MCF 10A (cell line): ENCODE measurements around the gene RAD18. TPM values are rescaled to one million over a fixed set of nuclear protein-coding genes. Genes with fewer than 3 reads are reported as not detected.

Source experiments
- BruUV-seq: library from RNA; stranded (reverse); fragments of 400-500 nt; replicated peaks from 2 replicates; lab custom pipeline; 2021; lab: Mats Ljungman, UMichigan
- CTCF ChIA-PET: fragments of 300-600 bp; sonication (Branson Sonifier 250); formaldehyde crosslinking; extraction: SDS; loops from one replicate; lab custom pipeline; 2021; ENCODE audit warnings: antibody characterized with exemption, inconsistent platforms; lab: Yijun Ruan, JAX
- POLR2A ChIA-PET: fragments of 300-600, 350-650 bp; sonication (Branson Sonifier 250); formaldehyde crosslinking; extraction: SDS; loops from one replicate; lab custom pipeline; 2020; ENCODE audit warnings: antibody characterized with exemption, inconsistent platforms; lab: Yijun Ruan, JAX
- DNase-seq: peaks from one replicate; pipeline ENCODE4 v3.0.0-alpha.2; 2018; ENCODE audit not compliant: unreplicated experiment
- H3K27ac Mint-ChIP-seq: one replicate; pipeline ENCODE4 v1.8.0; 2022; ENCODE audit warnings: mild to moderate bottlenecking, low read depth, mixed read lengths; ENCODE audit not compliant: unreplicated experiment
- H3K27me3 Mint-ChIP-seq: one replicate; pipeline ENCODE4 v1.8.0; 2022; ENCODE audit warnings: mixed read lengths; ENCODE audit not compliant: insufficient read depth, unreplicated experiment
- H3K36me3 Mint-ChIP-seq: one replicate; pipeline ENCODE4 v1.8.0; 2022; ENCODE audit warnings: mild to moderate bottlenecking, moderate library complexity, mixed read lengths; ENCODE audit not compliant: insufficient read depth, unreplicated experiment
- H3K4me1 Mint-ChIP-seq: one replicate; pipeline ENCODE4 v1.8.0; 2022; ENCODE audit warnings: mixed read lengths; ENCODE audit not compliant: insufficient read depth, unreplicated experiment
- H3K4me3 Mint-ChIP-seq: one replicate; pipeline ENCODE4 v1.8.0; 2022; ENCODE audit warnings: mild to moderate bottlenecking, moderate library complexity, mixed read lengths; ENCODE audit not compliant: unreplicated experiment
- H3K9me3 Mint-ChIP-seq: one replicate; pipeline ENCODE4 v1.8.0; 2022; ENCODE audit warnings: mixed read lengths; ENCODE audit not compliant: unreplicated experiment
- CTCF ChIP-seq: fragments of 200-600 bp; IDR thresholded peaks from one replicate; pipeline ENCODE4 v1.8.0; 2022; ENCODE audit warnings: antibody characterized with exemption, mild to moderate bottlenecking; ENCODE audit not compliant: unreplicated experiment
- intact Hi-C: fragments of 100-400 bp; cut with micrococcal nuclease; formaldehyde crosslinking; loops from 2 replicates; pipeline ENCODE4 v1.14.1; 2022
- total RNA-seq: library from RNA; stranded (reverse); gene quantifications from 2 replicates; pipeline ENCODE4 v1.2.3, GENCODE V29; 2022

The RAD18 gene
- total RNA-seq, 1 experiment from 2014 or later = 29.1 TPM

- intact Hi-C loops = loop anchor here (1.0 to 5.0 kb wide), 3 partner anchors 78 to 313 kb away; partner anchors contain the start of gene SRGAP3
- Mint-ChIP-seq H3K9me3 (no peaks in the 10 kb centered on the region), H3K4me3 (no peak overlapping the region), H3K4me1 (no peaks in the 10 kb centered on the region), H3K27me3 (no peaks in the 10 kb centered on the region), H3K27ac (no peak overlapping the region), H3K36me3 (peaks cover 35% of the 10 kb centered on the region)
- no peak for TF ChIP-seq CTCF
- ChIA-PET CTCF (interaction anchor here (0.5 to 12.7 kb wide), 18 partner anchors 9 to 819 kb away, joined by 3 to 167 read pairs (median 4); partner anchors contain the start of gene SRGAP3), POLR2A (interaction anchor here (1.3 to 1.5 kb wide), 2 partner anchors 100 to 261 kb away, joined by 3 to 5 read pairs; partner anchors contain the start of gene SRGAP3)
- DNase-seq = no peak
- no TSS peak for BruUV-seq
Measured at GRCh38 chr3:8988791-8989558, 25.7 kb upstream of the RAD18 start.

GRCh38 chr3:8988384-8988655, 25.0 kb upstream of the RAD18 start:
- no peaks in the 10 kb centered on the region for H3K9me3 Mint-ChIP-seq
- ChIA-PET POLR2A (interaction anchor here (0.6 to 1.5 kb wide), 2 partner anchors 261 to 314 kb away, joined by 3 to 6 read pairs; partner anchors contain the start of gene SRGAP3), CTCF (interaction anchor here (0.7 to 12.7 kb wide), 21 partner anchors 8 to 378 kb away, joined by 3 to 167 read pairs (median 5); partner anchors contain the start of gene SRGAP3)
- intact Hi-C loops = loop anchor here (1.0 to 5.0 kb wide), 3 partner anchors 79 to 314 kb away; partner anchors contain the start of gene SRGAP3
- peaks cover 29% of the 10 kb centered on the region for H3K36me3 Mint-ChIP-seq
- H3K4me1 Mint-ChIP-seq = no peaks in the 10 kb centered on the region
- H3K4me3 Mint-ChIP-seq = no peak overlapping the region
- DNase-seq = no peak
- BruUV-seq = no TSS peak
- no peak overlapping the region for H3K27ac Mint-ChIP-seq
- no peaks in the 10 kb centered on the region for H3K27me3 Mint-ChIP-seq
- no peak for TF ChIP-seq CTCF

- H3K4me3 Mint-ChIP-seq = no peak overlapping the region
- ChIA-PET POLR2A (interaction anchor here (0.6 to 2.0 kb wide), 3 partner anchors 102 to 315 kb away, joined by 3 to 6 read pairs (median 5); partner anchors contain the start of gene SRGAP3), CTCF (interaction anchor here (0.6 to 12.7 kb wide), 29 partner anchors 8 to 677 kb away, joined by 3 to 167 read pairs (median 4); partner anchors contain the start of gene SRGAP3)
- intact Hi-C loops = loop anchor here (1.0 to 5.0 kb wide), 3 partner anchors 79 to 314 kb away; partner anchors contain the start of gene SRGAP3
- no peaks in the 10 kb centered on the region for H3K4me1 Mint-ChIP-seq
- H3K36me3 Mint-ChIP-seq = peaks cover 26% of the 10 kb centered on the region
- DNase-seq = peak; percentile 61
- no peaks in the 10 kb centered on the region for H3K27me3 Mint-ChIP-seq
- no peak overlapping the region for H3K27ac Mint-ChIP-seq
- BruUV-seq = no TSS peak
- no peaks in the 10 kb centered on the region for H3K9me3 Mint-ChIP-seq
- TF ChIP-seq CTCF = peak; percentile 75
Measured at GRCh38 chr3:8987645-8988383, 24.5 kb upstream of the RAD18 start.
